Activated CD4-positive, alpha-beta T cell treated with anti-CD3 and anti-CD28 coated beads for 4 hours (primary cell): Measurements from ENCODE around the gene PIP4K2A.

Experiments used
- DNase-seq, 2 donors: peaks; one replicate each; pipeline ENCODE4 v3.0.0-alpha.2; 2020

Gene PIP4K2A

DNA sequence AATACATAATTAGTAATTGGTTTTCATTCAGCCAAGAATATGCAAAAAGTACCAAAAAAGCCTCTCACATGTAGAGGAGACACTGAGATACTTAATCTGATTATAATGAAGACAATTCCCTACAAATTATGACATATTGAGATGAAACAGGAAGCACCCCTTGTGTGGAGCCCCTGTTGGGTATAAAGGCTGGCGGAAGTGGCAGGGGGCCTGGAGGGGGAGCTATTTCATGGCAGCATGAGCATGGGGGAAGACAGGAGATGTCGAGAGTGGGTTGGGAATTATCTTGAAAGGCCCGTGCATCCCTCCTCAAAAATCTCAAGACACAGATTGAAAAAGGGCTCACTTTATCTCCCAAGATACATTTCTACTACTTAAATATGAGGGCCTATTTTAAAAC is 96.9 kb downstream of the PIP4K2A start:
- no peak for DNase-seq

DNA sequence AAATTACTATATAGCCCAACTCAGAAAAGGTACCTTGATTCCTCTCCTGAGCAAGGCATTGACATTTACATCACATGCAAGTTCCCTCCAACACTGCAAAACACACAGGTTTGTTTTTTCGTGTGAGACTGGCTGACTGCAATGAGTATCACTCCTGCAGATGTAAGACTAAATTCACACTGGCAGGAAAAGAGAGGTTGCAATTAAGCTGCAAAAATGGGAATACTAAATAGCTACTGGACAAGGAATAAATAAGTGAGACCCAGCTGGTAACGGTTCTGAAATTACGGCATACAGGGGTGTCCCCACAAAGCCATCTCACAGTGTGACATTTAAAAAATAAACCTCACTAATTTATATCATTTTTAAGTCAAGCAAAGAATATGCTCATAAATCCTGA is 97.3 kb downstream of the PIP4K2A start:
- no peak for DNase-seq

- DNase-seq: peak; percentile 28 to 32
These were observed 98.4 kb downstream of the PIP4K2A start for GRCh38 chr10:22615819-22616499.

DNA sequence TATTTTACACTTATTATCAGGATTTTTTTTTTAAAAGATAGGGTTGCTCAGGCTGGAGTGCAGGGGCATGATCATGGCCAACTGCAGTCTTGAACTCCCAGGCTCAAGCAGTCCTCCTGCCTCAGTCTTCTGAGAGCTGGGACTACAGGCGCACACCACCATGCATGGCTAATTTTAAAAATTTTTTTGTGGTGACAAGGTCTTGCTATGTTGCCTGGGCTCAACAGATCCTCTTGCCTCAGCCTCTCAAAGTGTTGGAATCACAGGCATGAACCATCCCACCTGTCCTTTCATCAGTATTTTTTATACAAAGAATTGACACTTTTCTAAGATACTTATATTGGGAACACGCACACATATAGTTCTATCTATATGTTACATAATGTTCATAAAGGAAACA is 99.3 kb downstream of the PIP4K2A start:
- DNase-seq: no peak

GRCh38 chr10:22613011-22613410 is 101.4 kb downstream of the PIP4K2A start:
- DNase-seq: no peak

DNA sequence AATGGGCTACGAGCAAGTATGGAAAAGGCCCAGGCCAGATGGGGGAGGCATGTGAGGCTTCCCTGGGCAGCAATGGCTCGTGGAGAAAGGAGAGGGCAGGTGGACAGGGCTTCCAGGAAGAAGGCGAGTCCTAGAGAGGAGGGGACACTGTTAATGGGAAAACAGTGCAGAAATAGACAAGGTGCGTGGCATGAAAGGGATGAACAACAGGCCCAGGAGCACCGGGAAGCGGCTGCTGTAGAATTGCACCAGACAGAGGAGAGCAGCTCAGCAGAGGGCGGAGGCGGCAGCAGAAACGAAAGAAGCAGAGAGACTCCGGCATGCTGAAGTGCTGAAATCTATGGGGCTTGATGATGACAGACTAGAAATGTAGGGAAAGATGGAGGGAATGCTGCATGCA is 102.1 kb downstream of the PIP4K2A start:
- DNase-seq: peak; percentile 21

- peak; percentile 66 for DNase-seq
These were observed 102.8 kb downstream of the PIP4K2A start for GRCh38 chr10:22611425-22612115.

DNA sequence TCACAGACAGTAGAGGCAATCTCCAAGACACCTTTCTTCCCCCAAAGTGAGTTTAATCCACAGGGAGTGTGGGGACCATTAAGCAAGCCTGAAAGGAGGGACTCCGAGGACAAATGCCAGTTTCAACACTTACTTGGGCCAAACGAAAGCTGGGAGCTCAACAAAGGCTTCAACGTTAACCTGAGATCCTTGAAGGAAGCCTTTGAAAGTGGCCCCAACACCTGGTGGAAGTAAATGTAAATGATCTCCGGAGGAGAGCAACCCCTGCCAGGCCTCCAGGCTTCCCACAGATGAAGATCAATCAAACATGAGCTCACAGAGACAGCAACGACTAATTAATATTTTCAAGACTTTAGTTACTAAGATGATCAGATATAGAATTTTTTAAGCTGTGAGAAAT is 103.8 kb downstream of the PIP4K2A start:
- no peak for DNase-seq

GRCh38 chr10:22609719-22610465 is 104.5 kb downstream of the PIP4K2A start:
- DNase-seq: no peak

DNA sequence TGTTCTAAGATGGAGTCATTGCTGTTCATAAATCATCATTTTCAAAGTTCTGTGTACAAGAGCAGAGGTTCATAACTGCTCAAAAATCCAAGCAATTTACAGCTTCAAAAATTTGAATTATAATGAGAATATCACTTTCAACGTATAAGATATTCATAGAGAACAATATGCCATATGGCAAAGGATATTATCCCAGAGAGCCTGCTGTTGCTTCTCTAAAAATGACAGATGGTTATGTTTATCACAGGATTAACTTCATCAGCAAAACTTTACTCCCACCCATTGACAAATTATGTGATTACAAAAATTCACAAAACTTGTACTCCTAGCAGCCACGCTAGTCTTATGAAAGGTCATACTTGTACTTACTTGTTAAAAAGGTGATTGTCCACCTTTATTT is 105.1 kb downstream of the PIP4K2A start:
- DNase-seq: no peak

DNA sequence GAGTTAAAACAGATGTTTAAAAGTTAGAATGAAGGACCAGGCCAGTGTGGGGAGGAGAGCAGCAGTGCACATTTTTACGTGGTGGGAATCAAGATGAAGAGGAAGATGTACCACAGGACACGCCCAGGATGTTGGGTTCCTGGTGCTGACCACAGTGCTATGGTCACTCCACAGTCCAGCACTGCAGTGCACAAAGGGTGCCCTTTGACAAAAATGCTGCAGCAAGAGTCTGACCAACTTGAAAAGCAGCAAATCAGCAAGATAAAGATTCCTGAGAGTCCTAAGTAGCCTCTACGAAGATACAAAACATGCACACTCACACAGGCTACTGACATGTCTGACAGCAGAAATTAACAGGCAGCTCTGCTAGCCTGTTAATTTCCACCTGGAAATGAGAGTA is 107.1 kb downstream of the PIP4K2A start:
- DNase-seq: no peak

GRCh38 chr10:22606164-22606614 is 108.2 kb downstream of the PIP4K2A start:
- peak; percentile 18 to 40 for DNase-seq

DNA sequence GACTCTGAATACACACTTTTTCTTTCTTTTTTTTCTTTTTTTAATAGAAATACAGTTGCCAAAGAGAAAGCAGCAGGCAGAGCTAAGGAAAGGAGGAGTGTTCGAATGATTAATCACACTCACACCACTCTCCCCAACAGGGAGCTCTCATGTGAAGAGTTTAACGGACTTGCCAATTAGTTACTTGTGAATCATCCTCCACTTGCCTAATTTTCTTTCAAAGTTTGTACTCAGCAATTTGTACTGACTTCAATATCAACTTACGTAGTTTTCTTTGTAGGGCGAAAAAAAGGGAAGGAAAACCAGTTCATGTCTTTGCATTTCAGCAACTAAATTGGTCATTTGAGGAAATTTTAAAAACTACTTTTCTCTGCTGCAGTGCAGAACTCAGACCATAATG is 109.2 kb downstream of the PIP4K2A start:
- DNase-seq: peak in 1 of 2 donors; percentile 19

DNA sequence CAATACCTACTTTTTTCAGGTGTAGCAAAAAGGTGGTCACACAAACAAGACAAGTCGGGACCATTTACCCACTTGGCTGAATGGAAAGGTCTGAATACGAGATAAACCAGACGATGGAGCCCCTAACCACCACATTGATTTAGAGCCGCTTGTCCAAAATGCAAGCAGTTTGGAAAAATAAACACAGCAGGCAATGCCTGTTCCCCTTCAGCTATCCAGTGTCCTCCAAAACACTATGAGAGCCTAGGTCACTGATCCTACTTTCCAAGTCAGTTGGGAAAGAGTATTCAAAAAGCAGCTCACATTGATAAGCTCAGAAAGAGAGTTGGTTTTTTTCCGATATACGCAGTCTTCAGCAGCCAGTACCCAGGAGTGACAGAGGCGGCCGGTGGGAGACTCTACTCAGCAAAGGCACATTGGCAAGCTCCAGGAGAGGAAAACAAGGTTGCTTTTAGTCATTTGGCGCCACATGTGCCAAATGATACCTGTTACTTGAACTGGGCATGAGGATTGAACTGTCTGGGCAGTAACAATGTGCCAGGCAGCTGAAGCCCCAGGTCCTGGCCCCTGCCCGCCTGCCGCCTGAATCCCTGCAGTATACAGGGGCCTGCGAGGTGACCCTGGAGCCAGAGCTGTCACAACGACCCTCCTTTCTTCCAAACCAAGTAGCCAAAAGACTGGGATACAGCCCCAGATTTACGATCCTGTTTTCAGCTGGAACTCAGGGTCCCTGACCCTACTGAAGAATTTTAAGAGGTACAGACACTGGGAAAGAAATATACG is 109.8 kb downstream of the PIP4K2A start:
- no peak for DNase-seq

DNA sequence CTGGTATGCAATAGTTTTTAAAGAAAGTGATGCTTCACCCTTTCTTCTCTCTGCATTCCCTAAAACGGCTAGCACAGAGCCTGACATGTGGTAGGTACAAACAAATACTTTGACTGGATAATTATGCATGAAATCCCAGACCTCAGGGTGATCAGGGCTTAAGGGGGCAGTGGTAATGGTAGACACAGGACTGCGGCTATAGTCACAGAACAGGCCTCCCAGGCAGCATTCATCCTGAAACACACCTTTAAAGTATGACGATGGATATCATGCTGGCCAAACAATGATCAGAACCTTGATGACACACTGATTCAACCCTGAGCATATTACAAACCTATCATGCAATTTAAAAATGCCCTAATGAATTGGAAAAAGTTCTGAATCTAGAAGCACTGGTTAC is 110.8 kb downstream of the PIP4K2A start:
- DNase-seq: no peak

DNA sequence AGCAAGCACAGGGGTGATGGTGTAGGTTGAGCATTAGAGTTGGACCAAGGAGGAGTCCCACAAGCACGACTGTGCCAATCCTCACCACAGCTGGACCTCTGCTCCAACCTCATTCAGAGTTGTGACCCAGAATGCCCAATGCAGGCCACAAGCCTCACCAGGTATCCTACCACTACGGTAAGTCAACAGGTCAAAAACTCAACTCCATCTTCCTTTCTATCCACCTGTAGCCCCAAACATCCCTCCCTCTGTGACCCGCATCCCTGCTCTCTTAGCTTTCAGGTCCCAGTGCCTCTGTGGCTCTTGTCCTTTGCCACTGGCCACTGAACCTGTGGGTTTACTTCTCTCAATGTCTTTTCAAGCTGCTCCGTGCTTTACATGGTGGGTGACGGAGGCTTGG is 112.8 kb downstream of the PIP4K2A start:
- no peak for DNase-seq

DNA sequence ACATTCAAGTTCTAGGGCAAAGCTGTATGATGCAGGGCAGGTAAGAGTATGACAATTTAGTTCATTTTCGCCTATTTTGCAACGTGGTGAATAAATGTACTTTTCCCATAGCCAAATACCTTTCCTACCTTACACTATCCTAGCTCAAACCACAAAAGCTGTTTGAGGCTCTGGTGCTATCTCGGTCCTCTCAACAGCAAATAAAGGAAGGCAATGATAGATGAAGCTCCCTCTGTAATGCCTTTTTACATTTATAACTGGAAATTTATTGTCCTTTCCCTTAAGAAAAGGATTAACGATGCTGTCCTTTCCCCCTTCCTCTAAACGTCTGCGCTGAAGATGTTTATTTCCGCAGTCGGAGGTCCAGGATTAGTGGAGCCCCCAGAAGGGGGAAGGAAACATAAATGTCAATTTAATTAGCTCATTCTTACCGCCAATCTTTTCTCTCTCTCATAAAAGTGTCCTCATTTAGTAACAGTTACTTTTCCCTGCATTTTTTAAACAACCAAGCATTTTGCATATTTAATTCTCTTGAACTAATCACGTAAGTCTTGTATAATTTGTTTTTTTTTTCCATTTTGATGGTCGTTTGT is 114.6 kb downstream of the PIP4K2A start:
- no peak for DNase-seq

- DNase-seq: no peak
These were observed 115.3 kb downstream of the PIP4K2A start for GRCh38 chr10:22599048-22599561.

DNA sequence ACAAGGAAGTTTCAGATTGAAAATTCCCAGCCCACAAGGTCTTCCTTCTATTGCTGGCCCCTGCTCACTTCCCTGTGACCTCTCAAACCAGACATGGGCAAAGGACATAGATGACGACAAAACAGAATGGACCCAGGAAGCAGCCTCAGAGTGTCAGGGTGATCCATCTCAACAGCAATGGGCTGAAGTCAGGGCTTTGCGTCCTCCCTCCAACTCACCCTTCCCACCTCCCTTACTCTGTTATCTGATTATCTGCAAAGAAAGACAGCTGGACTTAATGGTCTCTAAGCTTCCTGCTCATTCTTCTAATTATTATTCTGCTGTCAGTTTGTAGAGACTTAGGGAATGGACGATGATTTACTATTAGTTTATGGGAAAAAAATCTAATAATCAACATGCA is 115.9 kb downstream of the PIP4K2A start:
- DNase-seq: no peak

- no peak for DNase-seq
These were observed 117.2 kb downstream of the PIP4K2A start for GRCh38 chr10:22597138-22597537.

- no peak for DNase-seq
These were observed 120.7 kb downstream of the PIP4K2A start for GRCh38 chr10:22593636-22594198.

DNA sequence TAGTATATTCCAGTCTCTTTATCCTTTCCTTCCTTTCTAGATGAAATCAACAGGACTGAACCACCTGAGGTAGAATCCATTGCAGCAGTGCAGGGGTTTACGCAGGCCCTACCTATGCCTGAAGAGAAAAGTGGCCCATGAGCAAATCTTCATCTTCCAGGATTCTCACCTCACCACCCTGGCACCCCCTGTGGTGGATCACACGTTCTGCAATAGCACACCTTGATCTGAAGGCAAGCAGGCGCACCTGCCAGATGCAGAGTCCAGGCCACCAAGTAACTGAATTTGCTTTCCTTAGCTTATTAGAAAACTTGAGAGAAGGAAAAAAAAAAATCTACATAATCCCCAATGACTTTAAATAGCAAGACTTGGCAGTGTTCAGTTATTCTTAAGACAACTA is 121.4 kb downstream of the PIP4K2A start:
- no peak for DNase-seq
